ENCODE measurements around the gene PGR.

Gene PGR

DNA sequence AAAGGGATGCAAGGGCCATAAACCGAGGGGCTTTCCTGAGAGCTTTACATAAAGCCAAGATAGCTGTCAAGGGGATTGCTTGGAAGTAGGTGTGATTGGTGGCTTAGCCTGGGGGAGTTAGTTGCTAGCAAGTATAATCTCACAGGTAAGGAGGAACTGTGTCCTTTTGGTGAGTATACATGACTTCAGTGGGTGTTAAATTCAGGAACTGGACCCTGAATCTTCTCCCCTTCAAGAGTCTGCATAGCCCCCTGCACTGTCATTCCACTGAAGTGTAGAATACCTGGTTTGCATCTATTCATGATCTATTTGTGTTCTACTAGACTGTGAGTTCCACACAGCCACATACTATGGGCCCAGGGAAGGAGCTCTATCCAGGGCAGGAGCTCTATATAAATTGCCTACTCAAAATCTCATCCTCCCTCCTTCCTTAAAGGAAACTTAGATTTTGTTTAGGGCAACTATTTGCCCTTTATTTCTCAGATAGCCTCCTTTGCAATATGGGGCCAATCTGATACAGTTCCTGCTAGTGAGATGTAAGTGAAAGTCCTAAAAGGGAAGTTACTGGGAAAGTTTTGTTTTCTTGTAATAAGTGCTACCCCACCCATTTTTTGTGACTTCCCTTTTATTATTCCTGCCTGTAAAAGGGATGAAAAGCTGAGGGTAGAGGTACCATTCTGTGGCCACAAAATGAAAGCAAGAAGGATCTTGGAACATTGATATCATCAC lies 120.5 kb downstream of the PGR start:
- peak in 2 of 3 donors; percentile 5 to 43 for DNase-seq

DNA sequence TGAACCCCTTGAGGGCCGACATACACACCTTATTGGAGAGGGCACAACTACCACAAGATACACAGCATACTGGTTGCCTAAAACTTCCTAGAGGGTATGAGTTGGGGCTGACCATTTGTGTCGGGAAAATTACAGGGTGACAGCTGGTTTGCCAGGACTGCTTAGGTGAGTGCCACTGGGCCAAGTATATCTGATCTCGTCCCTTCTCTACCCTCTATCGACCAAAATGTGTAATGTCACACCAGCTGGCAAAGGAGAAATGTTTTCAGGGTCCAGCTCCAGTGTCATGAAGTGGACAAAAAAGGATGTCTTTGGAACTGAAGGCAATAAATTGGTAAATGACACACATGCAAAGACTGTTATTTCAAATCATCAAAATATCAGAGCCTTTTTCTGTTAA lies 126.1 kb downstream of the PGR start:
- DNase-seq = no peak

DNA sequence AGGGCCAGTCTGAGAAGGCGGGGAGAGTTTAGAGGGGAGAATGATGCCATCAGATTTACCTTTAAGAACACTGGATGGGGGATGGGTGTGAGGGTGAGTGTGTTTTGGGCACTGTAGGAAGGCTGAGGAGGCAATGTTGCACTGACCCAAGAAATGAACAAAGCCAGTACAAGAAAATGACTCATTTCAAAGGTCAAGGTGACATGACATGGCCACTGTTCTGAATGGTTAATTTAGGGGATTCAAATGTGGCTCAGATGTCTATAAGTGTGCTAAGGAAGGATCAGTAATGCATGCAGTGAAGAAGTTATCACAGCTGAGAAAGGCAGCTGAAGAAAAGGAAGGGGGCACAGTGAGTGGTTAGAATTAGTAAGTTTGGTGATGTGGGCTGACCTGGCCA lies 129.9 kb downstream of the PGR start:
- DNase-seq = no peak

DNA sequence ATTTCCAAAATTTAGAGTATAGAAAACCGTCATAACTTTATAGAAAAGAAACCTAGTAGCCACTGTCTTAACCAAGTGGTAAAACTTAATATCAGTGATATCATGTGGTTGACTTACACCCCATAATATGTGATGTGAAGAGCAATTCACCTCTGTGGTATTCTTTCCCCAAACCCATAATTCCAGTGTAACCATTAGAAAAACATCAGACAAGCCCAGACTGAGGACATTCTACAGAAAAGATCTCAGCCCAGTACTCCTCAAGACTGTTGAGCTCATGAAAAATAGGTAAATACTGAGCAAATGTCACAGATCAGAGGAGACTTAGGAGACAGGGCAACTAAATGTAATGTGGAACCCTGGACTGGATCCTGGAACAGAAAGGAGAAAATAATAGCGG lies 134.6 kb downstream of the PGR start:
- no peak for DNase-seq

DNA sequence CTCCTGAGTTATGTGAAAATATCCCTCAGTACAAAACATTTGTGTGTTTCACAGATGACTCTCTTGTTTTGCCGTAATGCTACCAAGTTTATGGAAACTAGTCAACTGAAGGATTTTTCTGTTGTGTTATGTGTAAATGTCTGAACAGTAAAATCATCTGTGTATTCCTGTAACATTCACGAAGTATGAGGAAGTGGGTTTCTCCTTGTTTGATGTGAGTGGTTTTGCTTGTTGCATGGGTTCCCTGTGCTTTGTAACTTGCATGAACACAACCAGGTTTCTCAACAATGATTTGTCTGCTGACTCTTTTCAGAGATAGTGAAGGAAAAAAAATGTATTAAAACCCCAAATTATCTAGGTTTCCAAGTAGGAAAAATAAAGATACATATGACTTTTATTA lies 138.1 kb downstream of the PGR start:
- DNase-seq = no peak

DNA sequence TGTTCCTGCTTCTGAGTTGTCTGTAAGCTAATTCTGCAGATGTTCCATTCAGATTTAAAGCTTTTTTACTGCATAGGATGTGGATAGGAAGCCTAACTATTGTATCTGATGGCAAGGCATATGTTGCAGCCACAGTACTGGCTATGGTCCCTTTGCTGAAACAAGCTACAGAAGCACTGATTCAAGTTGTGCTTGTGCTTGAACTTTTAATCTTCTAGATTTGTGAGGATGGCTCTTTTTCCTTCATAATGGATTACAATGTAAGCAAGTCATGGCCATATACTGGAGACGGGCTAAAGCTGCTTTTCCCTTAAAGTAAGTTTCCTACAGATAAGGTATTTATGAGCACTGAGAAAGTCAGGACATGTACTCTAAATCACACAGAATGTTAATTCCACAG lies 138.7 kb downstream of the PGR start:
- no peak for DNase-seq

DNA sequence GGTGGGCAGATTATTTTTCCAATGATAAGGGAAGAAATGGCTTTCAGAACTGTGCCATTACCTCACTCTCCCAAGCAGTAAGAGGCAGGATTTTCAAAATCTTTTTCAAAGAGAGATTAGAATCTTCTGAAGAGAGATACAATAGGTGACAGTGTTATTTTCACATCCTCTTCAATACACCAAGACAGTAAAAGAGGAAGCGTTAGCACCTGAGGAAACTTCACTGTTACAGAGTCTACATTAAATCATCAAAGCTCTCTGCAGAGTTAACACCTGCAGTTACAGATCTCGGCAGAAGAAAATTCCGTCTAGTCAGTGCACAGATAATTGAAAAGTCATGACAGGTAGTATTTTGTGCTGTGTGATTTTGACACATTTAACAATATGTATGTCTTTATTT lies 144.9 kb downstream of the PGR start:
- DNase-seq = no peak

DNA sequence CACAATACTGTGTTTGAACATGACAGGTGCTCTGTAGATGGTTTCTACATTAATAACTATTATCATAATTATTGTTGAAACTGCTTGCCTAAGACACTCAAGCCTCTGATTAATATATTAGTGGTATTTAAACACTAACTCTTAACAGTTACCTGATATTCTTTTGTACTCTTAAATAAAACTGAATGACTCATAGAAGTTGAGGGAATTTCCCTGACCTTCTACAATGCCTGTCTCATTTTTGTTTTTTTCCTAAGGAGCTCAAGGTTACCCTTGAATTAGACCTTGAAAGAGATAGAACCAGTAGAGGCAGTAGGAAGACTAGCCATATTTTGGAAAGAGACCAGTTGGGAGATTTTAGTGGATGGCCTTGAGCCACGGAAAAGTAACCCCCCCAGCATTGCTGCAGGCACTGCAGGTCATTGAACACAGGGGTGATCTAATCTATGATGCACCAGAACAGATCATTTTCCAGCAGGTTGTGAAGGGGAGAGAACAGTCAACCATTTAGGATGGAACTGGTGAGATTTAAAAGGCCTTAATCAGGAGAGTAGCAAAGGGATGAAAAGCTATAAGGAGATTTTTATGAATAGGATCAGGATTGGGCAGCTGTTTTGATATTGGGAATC lies 148.3 kb downstream of the PGR start:
- DNase-seq = no peak

DNA sequence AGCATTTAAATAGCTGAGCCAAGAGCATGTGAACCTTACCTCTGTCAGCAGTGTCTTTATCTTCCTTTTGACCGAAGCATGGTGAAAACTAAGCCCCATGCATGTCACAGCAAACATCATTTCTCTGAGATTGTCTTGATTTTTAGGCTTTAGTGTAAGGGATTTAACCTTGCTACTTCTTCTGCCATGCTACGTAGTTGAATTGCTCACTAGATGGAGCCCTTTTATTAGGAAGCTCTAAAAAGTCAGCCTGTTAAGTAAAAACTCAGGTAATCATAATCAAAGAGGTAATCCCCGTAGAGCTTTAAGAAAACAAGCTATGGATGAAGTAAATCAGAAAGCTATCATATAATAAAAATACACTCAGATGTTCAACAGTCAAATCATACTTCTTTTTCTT lies 149.5 kb downstream of the PGR start:
- DNase-seq = no peak

Measured in suppressor macrophage treated with lipopolysaccharide for 1 hour (primary cell).